ENCODE results near the gene B4GALNT2. TPM values are rescaled to one million over a fixed set of nuclear protein-coding genes. Genes with fewer than 3 reads are reported as not detected.
"Not testable (repeated sequence)": the region's sequence is repeated elsewhere in the genome, so short reads cannot be mapped to it uniquely, and the experiment has no call there.

Gene B4GALNT2
- total RNA-seq, 1 donor from 2014 or later: not detected

GRCh38 chr17:49183341-49183740 lies 50.8 kb downstream of the B4GALNT2 start:
- no peak for TF ChIP-seq CTCF (IDR thresholded peaks at IDR 0.05)
- TF ChIP-seq POLR2A (IDR thresholded peaks at IDR 0.05): no peak
- no peak for TF ChIP-seq POLR2AphosphoS5 (IDR thresholded peaks at IDR 0.05; ENCODE audit: insufficient read depth in 1 of 2, low read depth in 1 of 2)
- intact Hi-C loops (cut with DNase I): no loop called here
- DNase-seq (ENCODE audit: extremely low spot score in 2 of 2): no peak
- H3K9me3 ChIP-seq: no peaks in the 10 kb centered on the region
- H3K27me3 ChIP-seq: no peaks in the 10 kb centered on the region
- no peak overlapping the region for H3K4me3 ChIP-seq
- no peaks in the 10 kb centered on the region for H3K4me1 ChIP-seq
- no peaks in the 10 kb centered on the region for H3K36me3 ChIP-seq
- H3K27ac ChIP-seq: no peak overlapping the region

- intact Hi-C loops (cut with DNase I): no loop called here
- no peaks in the 10 kb centered on the region for H3K27me3 ChIP-seq
- H3K27ac ChIP-seq: no peak overlapping the region
Observed at GRCh38 chr17:49183801-49184200, 51.2 kb downstream of the B4GALNT2 start.

GRCh38 chr17:49184522-49184921 lies 52.0 kb downstream of the B4GALNT2 start:
- DNase-seq (ENCODE audit: extremely low spot score in 2 of 2); intact Hi-C loops (cut with DNase I); H3K4me3 ChIP-seq; H3K27ac ChIP-seq; H3K4me1 ChIP-seq; H3K27me3 ChIP-seq; H3K9me3 ChIP-seq; H3K36me3 ChIP-seq: not testable (repeated sequence)

More at GRCh38 chr17:49183801-49184200, 51.2 kb downstream of the B4GALNT2 start:
- TF ChIP-seq POLR2A (IDR thresholded peaks at IDR 0.05) (no peak), CTCF (IDR thresholded peaks at IDR 0.05) (no peak), POLR2AphosphoS5 (IDR thresholded peaks at IDR 0.05; ENCODE audit: insufficient read depth in 1 of 2, low read depth in 1 of 2) (no peak)
- DNase-seq (ENCODE audit: extremely low spot score in 2 of 2): no peak
- Histone ChIP-seq H3K36me3 (no peaks in the 10 kb centered on the region), H3K4me3 (no peak overlapping the region), H3K9me3 (no peaks in the 10 kb centered on the region), H3K4me1 (no peaks in the 10 kb centered on the region)

GRCh38 chr17:49185381-49185780 lies 52.8 kb downstream of the B4GALNT2 start:
- H3K27ac ChIP-seq; H3K4me1 ChIP-seq; H3K27me3 ChIP-seq; DNase-seq (ENCODE audit: extremely low spot score in 2 of 2); H3K9me3 ChIP-seq; intact Hi-C loops (cut with DNase I); H3K4me3 ChIP-seq; H3K36me3 ChIP-seq: not testable (repeated sequence)

GRCh38 chr17:49187301-49187700 lies 54.7 kb downstream of the B4GALNT2 start:
- intact Hi-C loops (cut with DNase I): no loop called here

GRCh38 chr17:49190932-49191331 lies 58.4 kb downstream of the B4GALNT2 start:
- H3K4me3 ChIP-seq: no peak overlapping the region
- H3K27me3 ChIP-seq: no peaks in the 10 kb centered on the region
- H3K27ac ChIP-seq: peak overlapping the region; percentile 11
- H3K36me3 ChIP-seq: no peaks in the 10 kb centered on the region
- TF ChIP-seq POLR2AphosphoS5 (IDR thresholded peaks at IDR 0.05; ENCODE audit: insufficient read depth in 1 of 2, low read depth in 1 of 2): no peak
- no peak for TF ChIP-seq CTCF (IDR thresholded peaks at IDR 0.05)
- TF ChIP-seq POLR2A (IDR thresholded peaks at IDR 0.05): no peak
- DNase-seq (ENCODE audit: extremely low spot score in 2 of 2): no peak
- intact Hi-C loops (cut with DNase I): no loop called here
- H3K4me1 ChIP-seq: peaks cover 8% of the 10 kb centered on the region
- no peaks in the 10 kb centered on the region for H3K9me3 ChIP-seq

More at GRCh38 chr17:49187301-49187700, 54.7 kb downstream of the B4GALNT2 start:
- Histone ChIP-seq H3K36me3 (no peaks in the 10 kb centered on the region), H3K9me3 (no peaks in the 10 kb centered on the region), H3K27me3 (no peaks in the 10 kb centered on the region), H3K27ac (no peak overlapping the region), H3K4me1 (no peaks in the 10 kb centered on the region), H3K4me3 (no peak overlapping the region)
- DNase-seq (ENCODE audit: extremely low spot score in 2 of 2): no peak
- TF ChIP-seq POLR2A (IDR thresholded peaks at IDR 0.05) (no peak), CTCF (IDR thresholded peaks at IDR 0.05) (no peak), POLR2AphosphoS5 (IDR thresholded peaks at IDR 0.05; ENCODE audit: insufficient read depth in 1 of 2, low read depth in 1 of 2) (no peak)
